Liver (tissue), 9 donors: Measurements from ENCODE around the gene OLFML2B. TPM values are rescaled to one million over a fixed set of nuclear protein-coding genes. Genes with fewer than 3 reads are reported as not detected.

Source experiments
- DNase-seq: peaks from one replicate; pipeline ENCODE4 v3.0.0-alpha.2; 2017; ENCODE audit warnings: low spot score
- H3K27ac ChIP-seq, 2 donors: one replicate each; pipeline ENCODE4 v1.7.0; 2013; ENCODE audit warnings: inconsistent platforms in 2 of 2, low read length in 2 of 2, control low read depth in 1 of 2, low read depth in 1 of 2, mild to moderate bottlenecking in 1 of 2
- H3K27me3 ChIP-seq, 4 donors: one replicate each; pipeline versions ENCODE4 v1.6.1 to v1.7.0; 2013; ENCODE audit warnings: low read length in 3 of 4, inconsistent platforms in 1 of 4, mild to moderate bottlenecking in 1 of 4, moderate library complexity in 1 of 4; ENCODE audit not compliant: control insufficient read depth in 4 of 4, insufficient read depth in 4 of 4
- H3K36me3 ChIP-seq, 4 donors: one replicate each; pipeline versions ENCODE4 v1.6.1 to v1.7.0; 2013; ENCODE audit warnings: low read length in 3 of 4, mild to moderate bottlenecking in 3 of 4, low read depth in 1 of 4, moderate library complexity in 1 of 4; ENCODE audit not compliant: control insufficient read depth in 4 of 4, insufficient read depth in 3 of 4
- H3K4me1 ChIP-seq, 4 donors: one replicate each; pipeline versions ENCODE4 v1.6.1 to v1.7.0; 2013; ENCODE audit warnings: low read length in 3 of 4, mild to moderate bottlenecking in 3 of 4, moderate library complexity in 1 of 4; ENCODE audit not compliant: control insufficient read depth in 4 of 4, insufficient read depth in 4 of 4
- H3K4me3 ChIP-seq, 3 donors: one replicate each; pipeline versions ENCODE4 v1.6.1 to v1.7.0; 2013; ENCODE audit warnings: low read length in 3 of 3, control low read depth in 1 of 3, low read depth in 1 of 3, mild to moderate bottlenecking in 1 of 3
- H3K9ac ChIP-seq, 2 donors: one replicate each; pipeline ENCODE4 v1.7.0; 2013; ENCODE audit warnings: low read length in 2 of 2, mild to moderate bottlenecking in 2 of 2, moderate library complexity in 2 of 2, control low read depth in 1 of 2, low read depth in 1 of 2
- H3K9me3 ChIP-seq, 4 donors: one replicate each; pipeline versions ENCODE4 v1.6.1 to v1.7.0; 2013; ENCODE audit warnings: low read length in 3 of 4; ENCODE audit not compliant: control insufficient read depth in 4 of 4
- EGR1 ChIP-seq, 2 donors: IDR thresholded peaks; 2 replicates each; pipeline ENCODE4 v1.6.1; 2016 to 2018; ENCODE audit warnings: antibody characterized with exemption in 2 of 2, low read depth in 2 of 2
- FOXA1 ChIP-seq: IDR thresholded peaks from 2 replicates; pipeline ENCODE4 v1.6.1; 2016; ENCODE audit warnings: antibody characterized with exemption
- FOXA2 ChIP-seq: IDR thresholded peaks from 2 replicates; pipeline ENCODE4 v1.6.1; 2016; ENCODE audit warnings: antibody characterized with exemption
- GABPA ChIP-seq, 2 donors: IDR thresholded peaks in 1 of 2; conservative IDR thresholded peaks in 1 of 2; 2 replicates each; pipeline ENCODE4 v1.6.1; 2016; ENCODE audit warnings: antibody characterized with exemption in 2 of 2, mild to moderate bottlenecking in 1 of 2, moderate library complexity in 1 of 2
- HNF4A ChIP-seq, 2 donors: conservative IDR thresholded peaks; 2 replicates each; pipeline ENCODE4 v1.6.1; 2016; ENCODE audit warnings: antibody characterized with exemption in 2 of 2, mild to moderate bottlenecking in 2 of 2
- HNF4G ChIP-seq: IDR thresholded peaks from 2 replicates; pipeline ENCODE4 v1.6.1; 2016; ENCODE audit warnings: antibody characterized with exemption
- JUND ChIP-seq, 2 donors: IDR thresholded peaks; 2 replicates each; pipeline ENCODE4 v1.6.1; 2016; ENCODE audit warnings: antibody characterized with exemption in 2 of 2
- MAX ChIP-seq: IDR thresholded peaks from 2 replicates; pipeline ENCODE4 v1.6.1; 2016; ENCODE audit warnings: antibody characterized with exemption
- NR2F2 ChIP-seq: IDR thresholded peaks from 2 replicates; pipeline ENCODE4 v1.6.1; 2016; ENCODE audit warnings: antibody characterized with exemption
- RAD21 ChIP-seq, 2 donors: IDR thresholded peaks; 2 replicates each; pipeline ENCODE4 v1.6.1; 2016; ENCODE audit warnings: antibody characterized with exemption in 2 of 2, mild to moderate bottlenecking in 2 of 2
- RXRA ChIP-seq, 2 donors: IDR thresholded peaks; 2 replicates each; pipeline ENCODE4 v1.6.1; 2017 to 2018; ENCODE audit warnings: antibody characterized with exemption in 2 of 2, mild to moderate bottlenecking in 1 of 2
- SP1 ChIP-seq: IDR thresholded peaks from 2 replicates; pipeline ENCODE4 v1.6.1; 2018; ENCODE audit warnings: antibody characterized with exemption, mild to moderate bottlenecking
- TAF1 ChIP-seq: conservative IDR thresholded peaks from 2 replicates; pipeline ENCODE4 v1.6.1; 2016; ENCODE audit warnings: antibody characterized with exemption, mild to moderate bottlenecking
- YY1 ChIP-seq: IDR thresholded peaks from 2 replicates; pipeline ENCODE4 v1.6.1; 2016; ENCODE audit warnings: antibody characterized with exemption, mild to moderate bottlenecking
- ZBTB33 ChIP-seq: IDR thresholded peaks from 2 replicates; pipeline ENCODE4 v1.6.1; 2016; ENCODE audit warnings: antibody characterized with exemption
- WGBS: extraction: QIAGEN DNeasy Blood & Tissue Kit; methylation state at CpG from one replicate; pipeline ENCODE4 v1.1.7; 2013; 5-methylcytosine and 5-hydroxymethylcytosine counted together
- polyA plus RNA-seq, 2 donors: library from polyadenylated mRNA; stranded (reverse) in 1 of 2; unstranded in 1 of 2; fragments of 200-250 nt in 1 of 2; fragments of >200 nt in 1 of 2; fragmentation: Nextera tagmentation in 1 of 2; extraction: Ambion mirVana in 1 of 2; gene quantifications; one replicate each; pipeline versions ENCODE4 v1.2.1 to v1.2.3, GENCODE V29; 2013 to 2015
- total RNA-seq, 2 donors: library from RNA; depleted of rRNA; stranded (reverse); fragments of >200 nt; gene quantifications; one replicate each; pipeline ENCODE4 v1.2.3, GENCODE V29; 2014
- TF ChIP-seq, protein P1 (sequence below): IDR thresholded peaks from 2 replicates; pipeline ENCODE4 v1.6.1; 2016; ENCODE audit warnings: antibody characterized with exemption, mild to moderate bottlenecking
- TF ChIP-seq, protein P2 (sequence below): IDR thresholded peaks from 2 replicates; pipeline ENCODE4 v1.6.1; 2016; ENCODE audit warnings: antibody characterized with exemption
- TF ChIP-seq, protein P3 (sequence below): fragments of 150-350 bp; IDR thresholded peaks from 2 replicates; pipeline ENCODE4 v1.5.1; 2017; ENCODE audit warnings: improper control_type of control experiment, low read depth, low read length; ENCODE audit not compliant: missing input control
- donor health status: healthy.
- donor health status: healthy.
- donor health status: healthy.
- donor health status: healthy.
- donor health status: healthy.

Gene OLFML2B
- total and polyA plus RNA-seq, 4 donors = 0.54 to 0.84 (median 0.74) TPM

GRCh38 chr1:161989786-161990185, 33.9 kb downstream of the OLFML2B start:
- WGBS = 80% methylated on average over 5 of the region's 5 CpGs
- Histone ChIP-seq H3K9ac (no peak overlapping the region), H3K4me1 (no peaks in the 10 kb centered on the region), H3K27me3 (no peaks in the 10 kb centered on the region), H3K9me3 (peaks cover 0 to 8% (median 2%) of the 10 kb centered on the region in 4 donors), H3K27ac (no peak overlapping the region), H3K36me3 (no peaks in the 10 kb centered on the region), H3K4me3 (no peak overlapping the region)
- DNase-seq = no peak
- TF ChIP-seq RXRA (IDR thresholded peaks at IDR 0.05) (no peak), YY1 (no peak), EGR1 (IDR thresholded peaks at IDR 0.05; ENCODE audit: low read depth in 2 of 2) (no peak), MAX (no peak), HNF4G (no peak), ZBTB33 (no peak), FOXA2 (no peak), JUND (IDR thresholded peaks at IDR 0.05) (no peak), RAD21 (IDR thresholded peaks at IDR 0.05) (no peak), GABPA (IDR thresholded peaks at IDR 0.05 in 1 of 2, conservative IDR thresholded peaks at IDR 0.05 in 1 of 2) (no peak), FOXA1 (no peak), TAF1 (no peak), SP1 (no peak), NR2F2 (no peak), HNF4A (conservative IDR thresholded peaks at IDR 0.05) (no peak)
- TF ChIP-seq, protein P1, sequence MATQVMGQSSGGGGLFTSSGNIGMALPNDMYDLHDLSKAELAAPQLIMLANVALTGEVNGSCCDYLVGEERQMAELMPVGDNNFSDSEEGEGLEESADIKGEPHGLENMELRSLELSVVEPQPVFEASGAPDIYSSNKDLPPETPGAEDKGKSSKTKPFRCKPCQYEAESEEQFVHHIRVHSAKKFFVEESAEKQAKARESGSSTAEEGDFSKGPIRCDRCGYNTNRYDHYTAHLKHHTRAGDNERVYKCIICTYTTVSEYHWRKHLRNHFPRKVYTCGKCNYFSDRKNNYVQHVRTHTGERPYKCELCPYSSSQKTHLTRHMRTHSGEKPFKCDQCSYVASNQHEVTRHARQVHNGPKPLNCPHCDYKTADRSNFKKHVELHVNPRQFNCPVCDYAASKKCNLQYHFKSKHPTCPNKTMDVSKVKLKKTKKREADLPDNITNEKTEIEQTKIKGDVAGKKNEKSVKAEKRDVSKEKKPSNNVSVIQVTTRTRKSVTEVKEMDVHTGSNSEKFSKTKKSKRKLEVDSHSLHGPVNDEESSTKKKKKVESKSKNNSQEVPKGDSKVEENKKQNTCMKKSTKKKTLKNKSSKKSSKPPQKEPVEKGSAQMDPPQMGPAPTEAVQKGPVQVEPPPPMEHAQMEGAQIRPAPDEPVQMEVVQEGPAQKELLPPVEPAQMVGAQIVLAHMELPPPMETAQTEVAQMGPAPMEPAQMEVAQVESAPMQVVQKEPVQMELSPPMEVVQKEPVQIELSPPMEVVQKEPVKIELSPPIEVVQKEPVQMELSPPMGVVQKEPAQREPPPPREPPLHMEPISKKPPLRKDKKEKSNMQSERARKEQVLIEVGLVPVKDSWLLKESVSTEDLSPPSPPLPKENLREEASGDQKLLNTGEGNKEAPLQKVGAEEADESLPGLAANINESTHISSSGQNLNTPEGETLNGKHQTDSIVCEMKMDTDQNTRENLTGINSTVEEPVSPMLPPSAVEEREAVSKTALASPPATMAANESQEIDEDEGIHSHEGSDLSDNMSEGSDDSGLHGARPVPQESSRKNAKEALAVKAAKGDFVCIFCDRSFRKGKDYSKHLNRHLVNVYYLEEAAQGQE = no peak
- TF ChIP-seq, protein P2, sequence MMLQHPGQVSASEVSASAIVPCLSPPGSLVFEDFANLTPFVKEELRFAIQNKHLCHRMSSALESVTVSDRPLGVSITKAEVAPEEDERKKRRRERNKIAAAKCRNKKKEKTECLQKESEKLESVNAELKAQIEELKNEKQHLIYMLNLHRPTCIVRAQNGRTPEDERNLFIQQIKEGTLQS = no peak
- TF ChIP-seq, protein P3, sequence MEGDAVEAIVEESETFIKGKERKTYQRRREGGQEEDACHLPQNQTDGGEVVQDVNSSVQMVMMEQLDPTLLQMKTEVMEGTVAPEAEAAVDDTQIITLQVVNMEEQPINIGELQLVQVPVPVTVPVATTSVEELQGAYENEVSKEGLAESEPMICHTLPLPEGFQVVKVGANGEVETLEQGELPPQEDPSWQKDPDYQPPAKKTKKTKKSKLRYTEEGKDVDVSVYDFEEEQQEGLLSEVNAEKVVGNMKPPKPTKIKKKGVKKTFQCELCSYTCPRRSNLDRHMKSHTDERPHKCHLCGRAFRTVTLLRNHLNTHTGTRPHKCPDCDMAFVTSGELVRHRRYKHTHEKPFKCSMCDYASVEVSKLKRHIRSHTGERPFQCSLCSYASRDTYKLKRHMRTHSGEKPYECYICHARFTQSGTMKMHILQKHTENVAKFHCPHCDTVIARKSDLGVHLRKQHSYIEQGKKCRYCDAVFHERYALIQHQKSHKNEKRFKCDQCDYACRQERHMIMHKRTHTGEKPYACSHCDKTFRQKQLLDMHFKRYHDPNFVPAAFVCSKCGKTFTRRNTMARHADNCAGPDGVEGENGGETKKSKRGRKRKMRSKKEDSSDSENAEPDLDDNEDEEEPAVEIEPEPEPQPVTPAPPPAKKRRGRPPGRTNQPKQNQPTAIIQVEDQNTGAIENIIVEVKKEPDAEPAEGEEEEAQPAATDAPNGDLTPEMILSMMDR = no peak
